Epidermal melanocyte (primary cell): ENCODE results near the gene LCNL1.
A peak's percentile ranks its signal among the peaks of the same experiment; 100 is the strongest.
"Not testable (repeated sequence)": the region's sequence is repeated elsewhere in the genome, so short reads cannot be mapped to it uniquely, and the experiment has no call there.

Experiments
- DNase-seq: peaks from one replicate; pipeline ENCODE4 v3.0.0; 2011; ENCODE audit warnings: low spot score; ENCODE audit not compliant: insufficient read length

The LCNL1 gene

DNA sequence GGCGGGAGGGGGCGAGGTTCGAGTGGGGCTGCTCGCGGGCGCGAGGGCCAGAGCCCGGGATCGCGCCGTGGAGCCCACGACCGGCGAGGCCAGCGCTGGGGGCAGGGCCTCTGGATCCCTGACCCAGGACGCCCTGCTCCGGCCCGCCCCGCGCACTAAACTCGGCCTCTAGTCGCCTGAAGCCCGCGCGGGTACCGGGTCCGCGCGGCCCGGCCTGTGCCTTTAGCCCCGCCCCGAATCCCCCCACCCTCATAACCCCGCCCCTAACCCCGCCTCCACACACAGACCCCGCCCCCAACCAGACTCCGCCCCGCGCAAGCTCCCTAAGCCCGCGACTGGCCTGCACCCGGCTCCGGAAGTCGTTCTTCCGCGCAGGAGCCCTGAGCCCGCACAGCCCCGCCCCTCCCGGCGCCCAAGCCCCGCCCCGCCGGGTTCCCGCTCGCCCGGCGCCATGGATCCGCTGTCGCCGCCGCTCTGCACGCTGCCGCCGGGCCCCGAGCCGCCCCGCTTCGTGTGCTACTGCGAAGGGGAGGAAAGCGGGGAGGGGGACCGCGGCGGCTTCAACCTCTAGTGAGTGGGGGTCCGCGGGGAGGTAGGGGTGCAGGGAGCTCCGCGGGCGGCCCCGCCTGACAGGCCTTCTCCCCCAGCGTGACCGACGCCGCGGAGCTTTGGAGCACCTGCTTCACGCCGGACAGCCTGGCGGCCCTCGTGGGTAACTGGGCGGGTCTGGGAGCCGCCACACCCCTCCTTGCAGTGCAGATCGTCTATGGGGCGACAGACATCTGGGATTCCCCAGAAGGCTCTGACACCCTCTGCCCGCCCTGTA is 9.4 kb downstream of the LCNL1 start, which contains the start of gene PAXX:
PAXX (plus strand) TSS at position 430 of the 826 bp plus-strand sequence; CDS start at position 452, 22 bp downstream.
- peak; percentile 99 for DNase-seq

DNA sequence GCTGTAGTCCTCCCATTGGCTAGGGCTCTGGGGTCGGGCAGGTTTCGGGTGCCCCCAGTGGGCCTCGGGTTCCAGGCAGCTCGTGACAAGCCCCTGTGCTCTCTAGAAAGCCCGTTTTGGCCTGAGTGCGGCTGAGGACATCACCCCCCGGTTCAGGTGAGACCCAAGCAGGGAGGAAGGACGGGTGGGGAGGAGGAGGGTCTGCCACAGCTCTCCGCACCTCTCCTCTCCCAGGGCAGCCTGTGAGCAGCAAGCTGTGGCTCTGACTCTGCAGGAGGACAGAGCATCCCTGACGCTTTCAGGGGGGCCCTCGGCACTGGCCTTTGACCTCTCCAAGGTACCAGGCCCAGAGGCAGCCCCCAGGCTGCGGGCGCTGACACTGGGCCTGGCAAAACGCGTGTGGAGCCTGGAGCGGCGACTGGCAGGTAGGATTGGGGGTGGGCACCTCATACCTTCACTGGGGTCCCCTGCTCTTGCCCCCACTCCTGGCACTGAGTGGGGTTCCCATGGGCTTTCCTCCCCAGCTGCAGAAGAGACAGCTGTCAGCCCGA is 10.1 kb downstream of the LCNL1 start:
- DNase-seq: no peak

DNA sequence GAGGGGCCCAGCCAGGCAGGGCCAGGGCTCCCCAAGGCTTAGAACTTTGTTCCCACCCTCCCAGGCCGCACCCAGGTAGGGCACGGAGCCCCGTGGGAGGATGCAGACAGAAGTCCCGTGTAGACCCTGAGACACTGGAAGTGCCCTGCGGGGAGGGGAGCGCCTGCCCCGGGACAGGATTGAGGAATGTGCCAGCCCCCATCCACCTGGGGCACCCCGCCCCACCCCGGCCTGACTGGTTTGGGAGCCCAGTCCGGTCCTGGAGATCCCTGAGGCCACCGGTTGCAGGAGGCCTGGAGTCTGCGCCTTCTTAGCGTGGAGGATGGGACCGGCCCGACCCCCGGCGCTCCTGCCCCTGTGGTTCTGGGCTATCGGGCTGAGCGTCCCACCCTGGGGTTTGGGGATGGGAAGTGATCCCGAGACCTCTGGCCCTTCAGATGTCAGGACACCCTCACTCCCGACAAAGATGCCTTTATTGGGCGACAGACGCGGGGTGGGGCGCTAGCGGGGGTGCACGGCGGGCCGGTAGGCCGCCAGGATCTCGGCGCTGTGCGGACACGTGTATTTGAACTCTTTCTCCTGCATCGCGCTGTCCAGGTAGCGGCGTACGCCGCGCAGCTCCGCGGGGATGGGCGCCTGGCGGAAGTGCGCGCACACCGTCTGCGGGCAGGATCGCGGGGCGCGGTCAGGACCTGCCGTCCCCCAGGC is 11.5 kb downstream of the LCNL1 start:
- no peak for DNase-seq

DNA sequence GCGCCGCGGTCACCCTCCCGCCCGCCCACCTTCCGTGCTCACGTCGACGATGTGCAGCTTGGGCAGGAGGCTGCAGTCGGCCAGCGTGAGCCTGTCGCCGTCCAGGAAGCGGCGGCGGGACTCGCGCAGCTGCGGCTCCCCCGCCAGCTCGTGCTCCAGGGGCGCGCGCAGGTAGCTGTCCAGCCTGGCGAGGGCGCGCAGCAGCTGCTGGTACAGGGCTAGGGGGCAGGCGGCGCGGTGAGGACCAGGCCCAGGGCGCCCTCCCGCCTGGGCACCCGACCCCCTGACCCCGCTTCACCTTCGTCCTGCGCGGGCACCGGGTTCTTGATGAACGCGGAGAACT is 12.1 kb downstream of the LCNL1 start:
- DNase-seq: no peak

DNA sequence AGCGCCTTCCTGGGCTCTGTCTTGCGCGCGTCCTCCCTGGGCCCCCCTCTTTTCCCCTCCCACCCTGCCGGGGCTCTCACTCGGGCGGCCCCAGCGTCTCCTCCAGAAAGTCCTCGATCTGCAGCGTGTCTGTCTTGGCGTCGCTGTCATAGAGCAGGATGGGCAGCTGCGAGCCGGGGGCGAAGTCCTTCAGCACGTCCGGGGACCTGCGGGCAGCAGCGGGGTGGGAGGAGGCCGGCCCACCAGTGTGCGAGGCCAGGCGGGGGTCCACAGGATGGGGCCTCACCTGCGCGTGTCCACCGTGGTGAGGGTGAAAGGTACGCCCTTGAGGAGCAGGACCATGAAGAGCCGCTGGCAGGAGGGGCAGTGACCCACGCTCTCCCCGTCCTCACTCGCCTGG is 12.6 kb downstream of the LCNL1 start:
- no peak for DNase-seq

DNA sequence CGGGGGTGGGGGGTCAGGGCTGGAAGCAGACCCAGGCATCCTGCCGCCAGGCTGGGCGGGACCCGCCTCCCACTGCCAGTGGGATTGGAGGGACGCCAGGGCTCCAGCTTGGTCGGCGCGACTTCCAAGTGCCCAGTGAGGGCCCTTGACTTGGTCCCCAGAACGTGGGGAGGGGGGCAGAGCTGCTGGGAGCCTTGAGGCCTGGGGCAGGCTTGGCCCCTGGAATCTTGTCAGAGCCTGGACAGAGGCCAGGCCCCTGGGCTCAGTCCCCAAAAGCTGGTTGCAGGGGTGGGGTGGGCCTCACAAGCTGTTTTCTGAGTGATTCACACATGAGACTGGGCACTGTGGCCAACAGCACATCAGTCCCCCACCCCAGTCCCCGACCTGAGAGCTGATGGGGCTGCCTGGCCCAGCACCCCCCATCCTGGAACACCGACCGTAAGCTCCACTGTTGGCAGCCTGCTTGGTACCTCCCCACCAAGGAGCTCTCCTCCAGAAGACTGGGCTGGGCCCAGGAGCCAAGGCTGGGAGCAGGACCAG is 13.0 kb downstream of the LCNL1 start:
- no peak for DNase-seq

DNA sequence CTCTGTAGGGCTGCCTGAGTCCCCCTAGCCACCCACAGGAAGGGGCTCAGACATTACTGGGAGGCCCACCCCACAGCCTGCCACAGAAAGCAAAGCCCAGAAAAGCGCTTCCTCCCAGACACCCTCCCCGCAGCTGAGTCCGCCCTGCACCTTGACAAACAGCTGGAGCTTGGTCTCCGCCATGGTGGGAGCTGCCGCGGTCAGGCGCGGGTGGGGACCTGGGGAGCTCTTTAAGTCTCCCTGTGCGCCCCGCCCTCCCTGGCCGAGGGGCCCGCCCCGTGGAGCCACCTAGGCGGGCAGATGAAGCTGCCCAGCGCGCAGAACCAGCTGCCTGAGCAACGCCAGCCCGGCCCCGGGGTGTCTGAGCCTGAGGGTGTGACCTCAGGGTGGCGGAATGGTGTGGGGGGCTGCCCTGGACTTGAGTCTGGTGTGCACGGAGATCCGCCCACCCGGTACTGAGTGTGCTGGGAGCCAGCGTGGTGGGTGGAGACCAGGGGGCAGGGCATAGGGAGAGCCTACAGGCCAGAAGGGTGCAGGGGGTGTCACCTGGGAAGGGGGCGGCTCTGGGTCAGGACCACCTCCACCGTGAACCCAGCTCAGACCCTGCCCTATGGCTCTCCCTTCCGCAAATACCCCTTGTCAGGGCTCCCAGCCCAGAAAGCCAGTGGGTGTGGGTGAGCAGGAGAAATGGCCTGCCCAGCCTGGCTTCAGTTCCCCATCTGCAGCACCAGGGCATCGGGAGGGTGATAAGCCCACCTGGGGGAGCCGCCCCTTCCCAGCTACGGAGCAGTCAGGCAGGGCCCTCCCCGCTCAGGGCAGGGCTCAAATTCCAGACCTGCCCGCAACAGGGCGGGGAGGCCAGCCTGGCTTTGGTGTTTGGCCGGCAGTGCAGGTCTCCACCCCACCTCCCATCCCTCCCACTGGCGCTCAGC is 13.8 kb downstream of the LCNL1 start, which contains the start of gene CLIC3:
CLIC3 (minus strand) TSS at position 208 of the 932 bp plus-strand sequence; CDS start at position 183, 25 bp downstream.
- no peak for DNase-seq

DNA sequence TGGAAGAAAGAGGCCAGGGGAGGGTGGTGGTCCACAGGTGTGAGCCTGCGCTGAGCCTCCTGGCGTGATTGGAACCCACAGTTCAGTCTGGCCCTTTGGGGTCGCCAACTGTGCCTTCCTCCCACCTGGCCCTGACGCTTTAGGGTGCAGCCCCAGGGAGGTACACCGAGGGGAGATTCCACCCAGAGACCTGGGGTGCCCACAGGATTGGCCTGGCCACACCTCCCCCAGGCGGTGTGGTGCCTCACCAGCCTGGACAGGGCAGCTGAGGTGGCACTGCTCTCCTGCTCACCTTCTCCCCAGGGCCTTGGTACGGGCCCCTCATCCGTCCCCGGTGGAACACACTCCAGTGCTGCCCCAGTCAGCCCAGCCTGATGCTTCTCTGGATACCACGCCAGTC is 14.6 kb downstream of the LCNL1 start:
- DNase-seq: no peak

DNA sequence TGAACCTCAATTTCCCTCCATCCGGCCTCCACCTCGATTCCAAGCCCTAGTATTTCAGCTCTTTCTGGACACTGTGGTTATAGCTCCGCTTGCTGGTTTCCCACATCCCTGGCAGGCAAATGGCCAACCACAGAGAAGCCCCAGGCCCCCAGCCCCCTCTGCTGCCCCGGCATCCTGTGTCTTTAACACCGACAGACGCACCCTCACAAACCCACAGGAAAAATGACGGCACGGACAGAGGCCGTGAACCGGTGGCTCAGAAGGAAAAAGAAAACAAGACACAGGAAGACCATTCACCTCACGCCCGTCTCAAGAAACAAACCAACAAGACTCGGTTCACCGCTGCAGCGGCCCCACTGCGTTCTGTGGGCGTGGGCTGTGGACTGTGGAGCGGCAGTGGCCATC is 15.0 kb downstream of the LCNL1 start:
- no peak for DNase-seq

DNA sequence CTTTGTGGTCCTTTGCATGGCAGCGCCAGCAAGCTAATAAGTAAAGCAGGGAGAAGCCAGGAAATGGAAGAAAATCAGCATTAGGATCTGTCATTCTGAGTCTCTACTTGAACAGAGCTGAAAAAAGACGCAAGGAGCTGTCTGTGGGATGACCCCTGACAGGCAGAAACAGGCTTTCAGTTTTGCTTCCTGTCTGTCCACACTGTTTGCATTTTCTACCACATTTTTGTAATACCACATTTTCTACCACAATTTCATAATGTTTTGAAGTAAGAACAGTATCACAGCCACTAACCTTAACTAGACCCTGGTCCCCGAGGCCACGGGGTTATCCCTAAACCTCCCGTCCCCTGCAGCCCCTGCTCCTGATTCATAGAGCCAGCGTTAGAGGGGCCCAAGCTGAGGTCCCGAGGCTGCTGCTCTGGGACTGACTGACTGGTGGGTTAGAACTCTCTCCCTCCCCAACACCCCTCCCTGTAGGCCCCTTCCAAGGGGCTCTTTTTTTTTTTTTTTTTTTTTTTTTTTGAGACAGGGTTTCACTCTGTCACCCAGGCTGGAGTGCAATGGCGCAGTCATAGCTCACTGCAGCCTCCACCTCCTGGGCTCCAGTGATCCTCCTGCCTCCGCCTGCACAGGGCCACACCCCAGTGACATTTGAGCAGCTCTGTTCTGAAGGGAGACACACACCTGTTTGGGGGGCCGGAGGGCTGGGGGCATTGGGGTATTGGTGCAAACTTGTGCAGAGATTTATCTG is 17.6 kb downstream of the LCNL1 start:
- DNase-seq: peak; percentile 78

DNA sequence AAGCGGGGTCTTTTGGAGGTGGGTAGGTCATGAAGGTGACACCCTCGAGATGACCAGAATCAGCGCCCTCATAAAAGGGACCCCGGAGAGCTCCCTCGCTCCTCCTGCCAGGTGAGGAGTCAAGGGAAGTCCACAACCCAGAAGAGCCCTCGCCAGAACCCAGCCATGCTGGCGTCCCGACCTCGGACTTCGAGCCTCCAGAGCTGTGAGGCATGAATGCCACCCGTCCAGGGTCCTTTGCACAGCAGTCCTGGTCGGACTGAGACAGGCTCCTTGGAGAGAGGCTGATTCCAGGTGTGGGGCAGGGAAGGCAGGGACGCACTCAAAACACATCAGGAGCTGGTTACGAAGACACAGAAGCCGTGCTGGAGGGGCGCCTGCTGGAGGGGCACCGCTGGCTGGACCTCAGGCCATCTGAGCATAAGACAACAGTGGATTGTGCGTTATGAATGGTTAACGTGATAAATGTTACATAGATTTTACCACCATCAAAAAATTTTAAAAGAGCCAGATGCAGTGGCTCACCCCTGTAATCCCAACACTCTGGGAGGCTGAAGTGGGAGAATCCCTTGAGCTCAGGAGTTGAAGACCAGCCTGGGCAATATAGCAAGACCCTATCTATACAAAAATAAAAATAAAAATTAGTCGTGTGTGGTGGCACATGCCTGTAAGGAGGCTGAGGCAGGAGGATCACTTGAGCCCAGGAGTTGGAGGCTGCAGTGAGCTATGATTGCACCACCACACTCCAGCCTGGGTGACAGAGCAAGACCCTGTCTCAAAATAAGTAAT is 19.3 kb downstream of the LCNL1 start:
- no peak for DNase-seq

DNA sequence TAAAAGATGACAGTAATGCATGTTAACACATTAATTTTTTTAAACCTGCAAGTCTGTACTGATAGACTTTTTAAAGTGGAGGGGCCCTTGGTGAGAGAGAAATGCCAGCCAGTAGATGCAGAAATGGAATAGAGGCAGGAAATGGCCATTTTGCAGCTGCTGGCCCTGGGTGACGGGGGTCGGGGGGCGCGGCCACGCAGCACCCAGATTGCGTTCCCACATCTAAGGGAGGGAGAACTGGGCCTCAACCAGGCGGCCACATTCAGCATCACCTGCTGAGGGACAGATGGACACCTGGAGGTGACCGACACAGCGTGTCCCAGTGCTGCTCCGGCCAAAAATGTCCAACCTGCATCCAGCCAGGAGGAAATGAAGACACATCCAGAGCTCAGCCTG is 19.9 kb downstream of the LCNL1 start:
- DNase-seq: no peak

DNA sequence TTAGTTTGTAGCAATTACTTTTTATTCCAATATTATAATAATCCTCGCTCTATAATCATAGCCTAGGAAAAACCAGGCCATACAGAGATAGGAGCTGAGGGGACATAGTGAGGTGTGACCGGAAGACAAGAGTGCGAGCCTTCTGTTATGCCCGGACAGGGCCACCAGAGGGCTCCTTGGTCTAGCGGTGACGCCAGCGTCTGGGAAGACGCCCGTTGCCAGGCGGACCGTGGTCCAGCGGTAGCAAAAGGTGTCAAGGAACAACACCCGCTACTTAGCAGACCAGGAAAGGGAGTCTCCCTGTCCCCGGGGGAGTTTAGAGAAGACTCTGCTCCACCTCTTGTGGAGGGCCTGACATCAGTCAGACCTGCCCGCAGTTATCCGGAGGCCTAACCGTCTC is 21.5 kb downstream of the LCNL1 start:
- not testable (repeated sequence) for DNase-seq

DNA sequence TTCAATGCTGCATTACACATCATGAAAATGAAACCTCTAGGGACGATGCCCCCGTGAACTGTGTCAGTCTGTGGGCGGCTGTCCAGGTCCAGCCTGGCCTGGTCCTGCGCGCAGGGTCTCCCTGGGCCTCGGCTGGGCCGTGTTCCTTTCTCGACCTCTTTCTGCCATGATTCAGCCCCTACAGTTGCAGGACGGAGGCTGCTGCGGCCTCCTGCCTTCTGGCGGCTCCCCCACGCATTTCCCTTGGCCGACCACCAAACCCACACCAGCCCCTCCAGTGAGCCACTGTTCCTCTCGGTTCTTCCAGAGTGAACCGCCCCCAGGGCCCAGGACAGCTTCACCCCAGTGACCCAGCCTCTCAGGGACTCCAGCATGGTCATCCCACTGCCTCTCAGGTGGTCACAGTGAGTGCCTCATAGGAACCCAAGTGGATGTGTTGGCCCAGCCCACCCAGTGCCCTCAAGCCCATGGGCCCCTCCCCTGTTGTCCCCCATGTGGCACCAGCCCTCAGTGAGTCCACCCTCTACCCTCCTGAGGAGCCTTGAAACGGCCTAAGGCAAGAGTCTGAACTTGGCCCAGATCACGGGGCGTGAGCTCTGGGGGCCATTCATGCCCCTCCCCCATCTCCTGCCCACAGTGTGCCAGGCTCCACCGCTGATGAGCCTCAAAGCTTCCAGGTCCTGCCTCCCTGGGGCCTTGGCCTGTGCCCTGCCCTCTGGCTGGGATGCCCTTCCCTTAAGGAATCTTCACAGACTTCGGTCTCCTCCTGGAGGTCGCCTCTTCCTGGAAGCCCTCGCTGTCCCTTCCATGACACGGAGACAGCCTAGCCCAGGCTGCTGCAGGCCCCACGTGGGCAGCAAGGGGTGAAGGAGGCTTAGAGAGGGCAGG is 23.6 kb downstream of the LCNL1 start:
- no peak for DNase-seq

DNA sequence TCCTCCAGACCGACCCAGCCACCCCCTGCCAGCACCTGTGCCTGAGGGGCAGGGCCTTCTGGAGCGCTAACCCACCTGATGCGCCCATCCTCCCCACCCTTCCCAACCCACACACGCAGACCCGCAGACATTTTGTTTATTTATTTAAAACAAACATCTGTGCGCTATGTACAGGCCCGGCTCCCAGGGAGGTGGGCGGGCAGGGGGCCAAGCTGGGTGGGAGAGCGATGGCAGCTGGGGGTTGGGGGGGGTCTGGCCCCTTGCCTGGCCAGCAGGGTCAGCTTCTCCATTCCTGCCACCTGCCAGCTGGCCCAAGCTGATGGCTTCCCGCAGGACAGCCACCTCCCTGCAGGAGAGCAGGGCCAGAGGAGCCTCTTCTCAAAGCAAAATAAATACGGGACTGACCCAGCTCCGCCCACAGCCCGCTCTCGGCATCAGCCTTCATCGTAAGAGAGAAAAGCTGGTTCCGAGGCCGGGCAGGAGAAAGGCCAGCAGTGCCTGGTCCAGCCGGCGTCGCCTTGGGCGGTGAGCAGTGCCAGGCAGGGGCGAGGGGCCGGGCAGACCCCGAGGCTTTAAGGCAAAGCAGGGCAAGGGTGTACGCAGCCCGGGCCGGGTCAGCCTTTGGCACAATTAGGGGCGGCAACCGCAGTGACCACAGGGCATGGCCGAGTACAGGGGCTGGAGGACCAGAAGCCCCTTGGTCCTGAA is 24.5 kb downstream of the LCNL1 start:
- no peak for DNase-seq

DNA sequence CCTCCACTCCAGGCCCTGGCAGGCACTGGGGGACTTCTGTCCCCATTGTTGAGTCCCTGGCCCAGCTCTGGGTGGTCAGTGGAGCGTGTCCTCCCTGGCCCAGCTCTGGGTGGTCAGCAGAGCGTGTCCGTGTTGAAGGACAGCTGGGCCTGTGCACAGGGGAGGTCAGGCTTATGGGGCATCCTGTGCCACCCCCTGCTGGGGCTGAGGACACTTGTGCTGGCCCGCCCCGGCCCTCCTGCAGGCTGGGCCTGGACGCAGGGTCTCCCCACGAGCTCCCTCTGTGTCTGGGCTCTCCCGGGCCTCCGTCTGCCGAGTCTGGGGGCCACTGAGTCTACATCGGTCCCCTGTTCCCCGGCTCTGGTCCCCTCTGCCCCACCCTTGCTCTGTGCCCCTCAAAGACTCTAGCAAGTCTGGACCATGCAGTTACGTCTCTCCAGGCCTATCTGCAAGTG is 25.1 kb downstream of the LCNL1 start:
- no peak for DNase-seq

DNA sequence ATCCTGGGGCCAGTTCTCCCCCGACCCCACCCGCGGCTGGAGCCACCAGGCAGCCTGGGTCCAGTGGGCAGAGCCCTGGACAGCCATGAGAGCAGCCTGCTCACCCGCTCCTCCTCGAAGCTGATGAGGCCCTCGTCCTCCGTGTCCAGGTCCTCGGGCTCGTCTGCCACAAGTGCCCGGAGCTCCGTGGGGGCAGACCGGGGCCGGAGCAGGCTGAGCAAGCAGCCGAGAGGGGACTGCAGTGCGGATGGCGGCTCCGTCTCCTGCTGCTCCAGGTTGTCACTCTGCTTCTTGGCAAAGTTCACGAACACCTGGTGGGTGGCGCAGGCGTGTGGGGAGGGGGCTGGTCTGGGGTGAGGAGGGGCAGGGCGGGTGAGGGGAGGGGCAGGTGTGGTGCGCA is 25.5 kb downstream of the LCNL1 start:
- no peak for DNase-seq

DNA sequence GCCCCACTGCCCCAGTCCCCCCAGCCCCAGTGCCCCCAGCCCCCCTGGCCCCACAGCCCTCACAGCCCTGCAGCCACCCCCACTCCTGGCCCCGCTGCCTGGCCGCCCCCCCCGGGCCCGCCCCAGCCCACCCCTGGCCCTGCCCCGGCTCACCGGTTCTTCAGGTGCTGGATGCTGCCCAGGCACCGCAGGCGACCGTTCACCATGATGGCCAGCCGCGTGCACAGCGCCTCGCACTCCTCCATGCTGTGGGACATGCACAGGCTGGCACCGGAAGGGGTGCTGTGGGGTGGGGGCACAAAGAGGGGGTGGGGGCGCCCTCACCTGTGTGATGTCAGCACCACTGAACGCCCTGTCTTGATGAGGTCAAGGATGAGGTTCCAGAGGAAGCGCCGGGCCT is 26.4 kb downstream of the LCNL1 start:
- no peak for DNase-seq
